Central memory CD8-positive, alpha-beta T cell (primary cell): ENCODE measurements around the gene JAG2.

Experiments
- ATAC-seq: fragments of 150-1000 bp; cut with Tn5 transposase; replicated peaks from 2 replicates; pipeline ENCODE4 v1.10.0; 2022; ENCODE audit warnings: mild to moderate bottlenecking, moderate FRiP score, moderate number of reproducible peaks; ENCODE audit not compliant: poor library complexity, severe bottlenecking; ENCODE audit errors: extremely low read depth
- DNase-seq, 2 donors: peaks; one replicate each; pipeline ENCODE4 v3.0.0; 2021; ENCODE audit warnings: low spot score in 2 of 2
- H3K27ac Mint-ChIP-seq: one replicate; pipeline ENCODE4 v1.8.0; 2022; ENCODE audit warnings: low read depth, mild to moderate bottlenecking, moderate library complexity, mixed read lengths
- H3K27me3 Mint-ChIP-seq: one replicate; pipeline ENCODE4 v1.8.0; 2022; ENCODE audit warnings: mixed read lengths
- H3K36me3 Mint-ChIP-seq: one replicate; pipeline ENCODE4 v1.8.0; 2022; ENCODE audit warnings: mild to moderate bottlenecking, moderate library complexity, mixed read lengths; ENCODE audit not compliant: insufficient read depth
- H3K4me1 Mint-ChIP-seq: one replicate; pipeline ENCODE4 v1.8.0; 2022; ENCODE audit warnings: mixed read lengths
- H3K4me3 Mint-ChIP-seq: one replicate; pipeline ENCODE4 v1.8.0; 2022; ENCODE audit warnings: mild to moderate bottlenecking, moderate library complexity, mixed read lengths
- H3K9me3 Mint-ChIP-seq: one replicate; pipeline ENCODE4 v1.8.0; 2022; ENCODE audit warnings: mixed read lengths

JAG2 gene

DNA sequence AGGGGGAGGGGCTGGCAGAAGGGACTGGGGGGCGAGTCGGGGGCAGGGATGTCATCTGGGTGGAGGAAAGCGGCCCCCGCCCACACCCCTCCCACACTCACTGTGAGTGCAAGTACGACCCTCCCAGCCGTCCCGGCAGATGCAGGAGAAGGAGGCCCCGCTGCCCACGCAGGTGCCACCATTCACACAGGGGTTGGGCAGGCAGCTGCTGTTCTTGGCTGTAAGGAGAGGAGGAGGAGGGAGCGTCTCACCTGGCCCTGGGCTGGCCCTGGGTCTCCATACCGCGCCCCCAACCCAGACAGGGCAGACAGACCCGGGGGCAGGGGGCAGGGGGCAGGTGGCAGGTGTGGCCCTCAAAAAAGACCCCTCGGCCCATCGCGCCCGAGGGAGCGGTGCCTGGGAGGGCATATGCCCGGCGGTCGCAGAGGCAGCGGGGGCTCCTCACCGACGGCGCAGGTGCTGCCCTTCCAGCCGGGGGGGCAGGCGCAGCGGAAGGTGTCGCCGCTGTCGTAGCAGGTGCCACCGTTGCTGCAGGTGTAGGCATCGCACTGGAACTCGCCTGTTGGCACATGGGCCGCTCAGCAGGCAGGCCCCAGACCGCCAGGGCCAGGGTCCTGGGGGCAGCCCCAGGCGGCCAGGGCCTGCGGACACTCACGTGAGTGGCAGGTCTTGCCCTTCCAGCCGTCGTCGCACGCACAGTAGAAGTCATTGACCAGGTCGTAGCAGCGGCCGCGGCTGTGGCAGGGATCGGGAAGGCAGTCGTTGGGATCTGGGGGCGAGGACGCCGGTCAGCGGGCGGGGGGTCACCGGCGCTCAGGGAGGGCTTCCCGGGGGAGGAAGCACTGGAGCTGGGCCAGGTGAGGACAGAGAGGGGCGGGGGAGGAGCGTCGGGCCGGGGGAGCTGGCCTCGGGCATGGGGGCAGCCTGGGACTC lies 20.6 kb downstream of the JAG2 start:
- Mint-ChIP-seq H3K9me3 (no peaks in the 10 kb centered on the region), H3K4me3 (no peak overlapping the region), H3K4me1 (no peaks in the 10 kb centered on the region), H3K36me3 (no peaks in the 10 kb centered on the region), H3K27me3 (no peaks in the 10 kb centered on the region), H3K27ac (no peak overlapping the region)
- no peak for ATAC-seq
- no peak for DNase-seq

DNA sequence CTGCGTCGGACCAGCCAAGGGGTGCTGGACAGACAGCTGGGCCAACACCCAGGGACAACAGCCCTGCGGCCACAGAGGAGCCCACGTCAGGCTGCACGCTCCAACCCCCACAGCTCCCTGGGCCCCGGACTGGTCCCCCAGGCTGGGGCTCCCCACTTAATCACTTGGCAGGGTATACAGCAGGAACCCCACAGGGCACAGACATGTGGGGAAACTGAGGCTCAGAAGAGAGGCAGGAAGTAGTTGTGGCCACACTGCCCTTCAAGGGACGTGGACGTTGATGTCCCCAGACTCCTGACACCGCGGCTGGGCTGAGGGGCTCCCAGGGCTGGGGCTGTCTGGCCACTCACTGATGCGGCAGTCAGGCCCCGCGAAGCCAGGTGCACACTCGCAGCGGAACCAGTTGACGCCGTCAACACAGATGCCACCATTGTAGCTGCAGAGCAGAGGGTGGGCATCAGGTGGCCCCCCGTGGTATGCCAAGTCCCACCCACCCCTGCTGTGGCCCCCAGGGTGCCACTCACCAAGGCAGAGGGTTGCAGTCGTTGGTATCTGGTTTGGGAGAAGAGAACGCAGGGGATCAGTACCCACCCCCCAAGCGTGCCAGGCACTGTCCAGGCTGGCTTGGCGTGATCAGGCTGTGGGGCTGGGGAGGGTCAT lies 21.5 kb downstream of the JAG2 start:
- no peaks in the 10 kb centered on the region for H3K27me3 Mint-ChIP-seq
- H3K9me3 Mint-ChIP-seq = no peaks in the 10 kb centered on the region
- DNase-seq (no peak), ATAC-seq (no peak)
- no peaks in the 10 kb centered on the region for H3K36me3 Mint-ChIP-seq
- H3K27ac Mint-ChIP-seq = no peak overlapping the region
- no peak overlapping the region for H3K4me3 Mint-ChIP-seq
- no peaks in the 10 kb centered on the region for H3K4me1 Mint-ChIP-seq

DNA sequence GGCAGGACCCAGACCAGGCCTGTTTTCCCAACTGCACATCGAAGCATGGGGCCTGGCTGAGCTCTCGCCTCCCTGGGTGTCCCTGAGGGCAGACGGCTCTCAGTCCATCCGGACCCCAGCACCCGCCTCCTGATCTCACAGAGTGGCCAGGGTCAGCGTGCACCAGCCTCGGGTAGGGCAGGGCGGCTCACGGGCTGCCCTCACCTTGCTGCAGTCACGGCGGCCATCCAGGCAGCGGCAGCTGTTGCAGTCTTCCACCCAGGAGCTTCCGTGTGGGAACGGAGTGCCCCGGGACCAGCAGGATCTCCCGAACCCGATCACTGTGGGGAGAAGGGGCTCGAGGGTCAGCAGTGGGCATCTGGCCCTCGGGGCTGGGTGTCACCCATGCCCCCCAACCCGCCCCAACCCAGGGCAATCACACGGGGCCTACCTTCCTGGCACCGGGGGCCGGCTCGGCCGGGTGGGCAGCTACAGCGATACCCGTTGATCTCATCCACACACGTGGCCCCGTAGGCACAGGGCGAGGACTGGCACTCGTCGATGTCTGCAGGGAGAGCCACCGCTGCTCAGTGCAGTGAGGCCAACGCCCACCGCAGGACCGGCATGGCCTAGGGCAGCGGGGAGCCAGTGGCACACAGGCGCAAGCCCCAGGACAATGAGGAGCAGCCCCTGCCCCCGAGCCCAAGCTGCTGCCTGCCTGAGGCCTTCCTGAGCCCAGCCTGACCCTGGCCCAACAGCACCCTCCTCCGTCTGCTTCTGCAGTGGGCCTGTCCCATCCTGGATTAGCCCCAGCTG lies 22.2 kb downstream of the JAG2 start:
- Mint-ChIP-seq H3K4me1 (no peaks in the 10 kb centered on the region), H3K27ac (no peak overlapping the region), H3K9me3 (no peaks in the 10 kb centered on the region), H3K36me3 (peaks cover 1% of the 10 kb centered on the region), H3K4me3 (no peak overlapping the region), H3K27me3 (no peaks in the 10 kb centered on the region)
- no peak for ATAC-seq
- no peak for DNase-seq

DNA sequence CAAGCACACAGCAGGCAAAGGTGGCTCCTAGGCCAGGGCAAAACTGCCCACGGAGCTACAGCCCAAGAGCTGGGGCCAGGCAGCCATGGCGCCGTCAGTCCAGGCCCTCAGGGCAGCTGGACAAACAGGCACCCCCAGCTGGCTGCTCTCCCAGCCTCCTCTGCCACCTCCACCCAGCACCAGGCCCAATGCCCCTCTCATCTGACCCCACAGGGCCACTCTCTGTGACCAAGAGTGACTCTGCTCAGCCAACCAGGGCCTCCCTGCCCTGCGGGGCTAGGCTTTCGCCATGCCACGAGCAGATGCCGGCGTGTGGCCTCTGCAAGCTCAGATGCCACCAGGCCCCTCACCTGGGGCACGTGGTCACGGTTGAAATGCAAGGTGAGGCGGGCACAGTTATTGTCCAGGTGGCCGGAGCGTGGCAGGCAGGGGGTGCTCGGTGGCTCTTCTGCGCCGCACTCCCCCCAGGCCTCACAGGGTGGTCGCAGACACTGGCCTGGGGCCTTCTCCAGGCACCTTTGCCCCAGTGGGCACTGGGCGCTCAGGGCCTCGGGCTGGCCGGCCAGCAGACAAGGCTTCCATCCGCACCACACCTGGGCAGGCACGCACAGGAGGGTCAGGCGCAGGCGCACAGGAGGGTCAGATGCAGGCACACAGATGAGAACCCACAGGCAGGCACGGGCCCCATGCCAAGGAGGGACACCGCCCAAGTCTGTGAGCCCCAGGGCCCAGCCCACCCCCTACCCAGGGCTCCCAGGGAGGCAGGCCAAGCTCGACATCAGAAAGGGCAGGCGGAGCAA lies 23.0 kb downstream of the JAG2 start:
- no peak overlapping the region for H3K4me3 Mint-ChIP-seq
- no peaks in the 10 kb centered on the region for H3K9me3 Mint-ChIP-seq
- no peaks in the 10 kb centered on the region for H3K27me3 Mint-ChIP-seq
- H3K36me3 Mint-ChIP-seq = peaks cover 1% of the 10 kb centered on the region
- H3K4me1 Mint-ChIP-seq = no peaks in the 10 kb centered on the region
- DNase-seq (no peak), ATAC-seq (no peak)
- no peak overlapping the region for H3K27ac Mint-ChIP-seq

DNA sequence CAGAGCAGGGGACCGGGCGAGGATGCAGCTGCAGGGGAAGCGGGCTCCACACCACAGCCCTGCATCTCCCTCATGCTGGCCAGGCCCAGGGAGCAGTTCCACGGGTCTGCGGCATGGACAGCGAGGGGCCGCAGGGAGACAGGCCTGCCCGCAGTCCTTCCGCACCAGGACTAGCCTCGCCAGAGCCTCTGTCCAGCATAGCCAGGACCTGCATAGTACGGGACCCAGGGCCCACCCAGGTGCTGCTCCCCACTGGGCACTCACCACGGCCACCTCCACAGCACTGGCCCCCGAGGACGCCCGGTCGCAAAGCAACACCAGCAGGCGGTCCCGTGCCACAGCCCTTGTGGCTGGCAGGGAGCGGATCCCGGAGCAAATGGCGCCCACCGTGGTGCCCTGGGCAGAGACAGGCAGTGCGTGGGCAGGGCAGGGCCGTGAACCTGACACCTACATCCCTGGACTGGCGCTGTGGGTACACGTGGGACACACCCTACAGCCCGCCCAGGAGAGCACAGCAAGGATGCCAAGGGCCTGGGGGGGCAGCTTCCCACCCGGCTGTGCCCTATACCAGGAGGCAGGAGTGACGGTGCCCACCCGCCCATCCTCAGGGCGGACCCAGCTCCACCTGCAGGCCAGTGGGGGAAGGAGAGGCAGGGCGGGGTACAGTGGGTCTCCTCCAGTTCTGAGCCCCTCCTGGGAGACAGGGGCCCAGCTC lies 23.8 kb downstream of the JAG2 start:
- ATAC-seq = no peak
- Mint-ChIP-seq H3K9me3 (peaks cover 4% of the 10 kb centered on the region), H3K4me3 (no peak overlapping the region), H3K36me3 (peaks cover 1% of the 10 kb centered on the region), H3K4me1 (no peaks in the 10 kb centered on the region), H3K27ac (no peak overlapping the region), H3K27me3 (no peaks in the 10 kb centered on the region)
- DNase-seq = no peak

DNA sequence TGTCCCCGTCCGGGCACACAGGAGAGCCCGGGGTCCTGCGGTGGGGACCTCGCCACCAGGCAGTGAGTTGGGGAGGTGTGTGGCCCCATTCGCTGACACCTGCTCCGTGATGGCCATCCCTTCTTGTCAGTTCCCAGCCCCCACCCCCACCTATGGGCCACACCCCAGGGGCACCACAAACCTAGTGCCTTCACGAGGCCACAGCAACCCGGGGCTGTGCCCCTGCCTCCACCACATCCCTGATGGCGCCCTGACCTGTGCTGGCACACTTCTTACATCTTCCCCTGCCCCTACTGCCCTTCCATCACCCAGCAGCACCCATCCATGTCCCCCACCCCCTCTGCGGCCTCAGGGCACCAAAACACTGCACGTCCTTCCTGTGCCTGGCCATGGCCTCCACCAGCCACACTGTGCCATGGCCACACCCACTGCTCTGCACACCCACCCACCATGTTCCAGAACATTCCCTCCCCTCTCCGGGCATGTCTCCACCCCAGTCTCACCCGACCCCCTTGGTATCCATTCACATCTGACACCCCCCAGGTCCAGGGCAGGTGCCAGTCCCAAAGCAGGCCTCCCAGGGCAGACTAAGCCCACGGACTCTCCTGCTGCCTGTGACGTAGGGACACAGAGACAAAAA lies 24.4 kb downstream of the JAG2 start:
- H3K36me3 Mint-ChIP-seq = peaks cover 1% of the 10 kb centered on the region
- DNase-seq (no peak), ATAC-seq (no peak)
- no peak overlapping the region for H3K4me3 Mint-ChIP-seq
- H3K9me3 Mint-ChIP-seq = peaks cover 6% of the 10 kb centered on the region
- no peaks in the 10 kb centered on the region for H3K27me3 Mint-ChIP-seq
- H3K4me1 Mint-ChIP-seq = no peaks in the 10 kb centered on the region
- no peak overlapping the region for H3K27ac Mint-ChIP-seq

DNA sequence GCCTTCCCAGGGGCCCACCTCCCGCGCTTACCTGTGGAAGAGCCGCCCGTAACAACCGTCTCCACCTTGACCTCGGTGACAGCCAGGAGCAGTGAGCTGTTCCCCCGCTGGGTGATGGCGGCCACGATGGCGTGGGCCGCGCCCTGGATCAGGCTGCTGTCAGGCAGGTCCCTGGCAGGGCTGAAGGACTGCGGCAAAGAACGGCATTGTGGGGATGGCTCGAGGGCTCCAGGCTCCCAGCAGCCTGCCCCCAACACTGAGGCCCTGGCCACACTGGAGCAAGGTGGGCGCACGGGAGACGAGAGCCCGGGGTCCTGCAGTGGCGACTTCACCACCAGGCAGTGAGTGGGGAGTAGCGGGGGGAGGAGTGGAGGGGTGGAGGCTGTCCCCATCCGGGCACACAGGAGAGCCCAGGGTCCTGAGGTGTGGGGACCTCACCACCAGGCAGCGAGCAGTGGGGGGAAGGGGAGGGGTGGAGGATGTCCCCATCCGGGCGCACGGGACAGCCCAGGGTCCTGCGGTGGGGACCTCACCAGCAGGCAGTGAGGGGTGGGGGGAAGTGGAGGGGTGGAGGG lies 25.0 kb downstream of the JAG2 start:
- DNase-seq = no peak
- H3K9me3 Mint-ChIP-seq = peaks cover 6% of the 10 kb centered on the region
- H3K36me3 Mint-ChIP-seq = peaks cover 1% of the 10 kb centered on the region
- no peak for ATAC-seq
- no peaks in the 10 kb centered on the region for H3K27me3 Mint-ChIP-seq
- H3K4me3 Mint-ChIP-seq = no peak overlapping the region
- no peak overlapping the region for H3K27ac Mint-ChIP-seq
- H3K4me1 Mint-ChIP-seq = no peaks in the 10 kb centered on the region

DNA sequence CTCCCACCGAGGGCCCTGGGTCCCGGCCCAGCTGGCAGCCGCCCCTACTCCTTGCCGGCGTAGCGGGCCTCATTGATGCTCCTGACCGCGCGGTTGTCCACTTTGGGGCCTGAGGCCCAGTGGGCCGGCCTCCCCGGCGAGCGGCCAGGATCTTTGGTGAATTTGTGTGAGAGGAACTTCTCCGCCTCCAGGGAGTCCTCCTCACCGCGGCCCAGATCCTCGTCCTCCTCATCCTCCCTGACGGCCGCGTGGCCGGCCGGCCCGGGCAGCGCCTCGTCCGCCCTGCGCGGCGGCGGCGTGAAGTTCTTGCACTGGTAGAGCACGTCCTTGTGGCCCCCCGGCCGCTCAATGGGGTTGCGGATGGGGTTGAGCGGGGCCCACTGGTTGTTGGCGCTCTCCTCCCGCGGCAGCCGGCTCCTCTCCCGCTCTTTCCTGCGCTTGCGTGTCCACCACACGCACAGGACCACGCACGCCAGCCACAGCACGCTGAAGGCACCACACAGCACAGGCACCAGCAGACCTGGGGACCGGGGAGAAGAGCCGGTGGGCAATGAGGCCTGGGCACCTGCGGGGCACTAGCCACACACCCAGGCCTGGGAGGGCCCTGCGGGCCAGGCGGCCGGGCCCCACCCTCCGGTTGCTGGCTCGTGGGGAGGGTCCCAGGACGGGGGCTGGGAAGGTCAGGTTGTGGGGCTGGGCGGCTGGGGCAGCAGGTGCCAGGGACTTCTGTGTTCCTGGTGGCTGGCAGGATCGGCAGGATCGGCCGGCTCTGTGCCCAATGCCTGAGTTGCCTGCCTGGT lies 25.7 kb downstream of the JAG2 start:
- Mint-ChIP-seq H3K4me1 (no peaks in the 10 kb centered on the region), H3K27ac (no peak overlapping the region), H3K27me3 (no peaks in the 10 kb centered on the region), H3K36me3 (peaks cover 1% of the 10 kb centered on the region), H3K9me3 (peaks cover 6% of the 10 kb centered on the region), H3K4me3 (no peak overlapping the region)
- no peak for DNase-seq
- ATAC-seq = no peak

DNA sequence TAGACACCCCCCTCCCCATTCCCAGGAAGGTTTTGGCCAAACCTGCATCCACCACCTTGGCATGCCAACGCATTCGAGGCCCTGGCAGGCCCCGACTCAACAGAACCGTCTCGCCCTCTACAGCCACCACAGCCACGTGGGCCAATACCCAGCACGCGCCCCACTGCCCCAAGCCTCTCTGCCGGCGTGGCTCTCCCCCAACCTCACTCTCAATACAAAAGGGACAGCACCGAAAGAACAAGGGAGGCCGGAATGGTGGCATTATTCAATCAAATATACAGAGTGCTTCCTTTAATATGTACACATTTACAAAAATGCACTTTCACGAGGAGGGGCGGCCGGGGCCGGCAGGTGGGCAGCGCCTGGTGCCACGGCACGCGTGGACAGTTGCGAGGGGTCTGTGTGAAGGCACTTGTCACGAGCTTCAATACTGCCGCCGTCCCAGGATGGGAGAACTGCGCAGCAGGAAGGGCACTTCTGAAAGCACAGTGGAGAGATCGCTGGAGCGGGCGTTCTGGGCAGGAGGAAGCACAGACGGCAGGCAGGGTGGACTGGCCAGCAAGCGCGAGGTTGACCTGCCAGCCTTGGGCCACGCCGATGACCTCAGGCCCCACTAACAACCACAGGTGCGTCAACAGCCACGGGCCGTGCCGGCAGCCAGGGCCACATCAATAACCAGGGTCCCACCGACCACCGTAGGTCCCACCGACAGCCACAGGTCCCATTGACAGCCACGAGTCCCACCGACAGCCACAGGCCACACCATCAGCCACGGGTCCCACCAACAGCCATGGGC lies 26.9 kb downstream of the JAG2 start:
- H3K36me3 Mint-ChIP-seq = peaks cover 1% of the 10 kb centered on the region
- H3K4me3 Mint-ChIP-seq = no peak overlapping the region
- peaks cover 6% of the 10 kb centered on the region for H3K9me3 Mint-ChIP-seq
- DNase-seq (no peak), ATAC-seq (no peak)
- H3K27me3 Mint-ChIP-seq = no peaks in the 10 kb centered on the region
- no peaks in the 10 kb centered on the region for H3K4me1 Mint-ChIP-seq
- H3K27ac Mint-ChIP-seq = no peak overlapping the region

DNA sequence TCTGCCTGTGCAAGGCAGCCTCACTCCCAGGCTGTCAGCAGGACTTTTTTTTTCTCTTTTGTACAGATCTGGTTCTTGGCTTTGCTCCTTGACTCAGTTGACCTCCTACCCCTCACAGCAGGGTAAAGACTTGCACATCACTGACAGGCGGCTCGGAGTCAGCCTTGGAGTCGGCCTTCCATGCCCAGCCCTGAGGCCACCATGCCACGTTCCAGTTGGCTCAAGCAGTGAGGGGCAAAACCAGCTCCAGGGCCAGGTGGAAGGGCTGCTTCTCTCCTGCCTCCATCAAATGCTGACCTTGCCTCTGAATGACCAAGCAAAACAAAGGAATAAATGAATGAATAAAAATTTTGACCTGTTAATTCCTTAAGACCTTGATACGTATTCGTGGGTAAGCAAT lies 27.6 kb downstream of the JAG2 start:
- no peak for ATAC-seq
- Mint-ChIP-seq H3K4me3 (no peak overlapping the region), H3K9me3 (peaks cover 6% of the 10 kb centered on the region), H3K27ac (no peak overlapping the region), H3K4me1 (no peaks in the 10 kb centered on the region), H3K36me3 (peaks cover 1% of the 10 kb centered on the region), H3K27me3 (no peaks in the 10 kb centered on the region)
- DNase-seq = no peak
